Measurements from ENCODE around the gene LDB2.
"Not testable (repeated sequence)": the region's sequence is repeated elsewhere in the genome, so short reads cannot be mapped to it uniquely, and the experiment has no call there.

LDB2 gene

GRCh38 chr4:16628835-16629234 lies 269.6 kb downstream of the LDB2 start:
- not testable (repeated sequence) for DNase-seq

GRCh38 chr4:16627999-16628398 lies 270.4 kb downstream of the LDB2 start:
- DNase-seq: peak; percentile 96

- peak; percentile 96 for DNase-seq
Measured at GRCh38 chr4:16626945-16627344, 271.5 kb downstream of the LDB2 start.

- no peak for DNase-seq
Measured at GRCh38 chr4:16622826-16623225, 275.6 kb downstream of the LDB2 start.

- no peak for DNase-seq
Measured at GRCh38 chr4:16617435-16617834, 281.0 kb downstream of the LDB2 start.

DNA sequence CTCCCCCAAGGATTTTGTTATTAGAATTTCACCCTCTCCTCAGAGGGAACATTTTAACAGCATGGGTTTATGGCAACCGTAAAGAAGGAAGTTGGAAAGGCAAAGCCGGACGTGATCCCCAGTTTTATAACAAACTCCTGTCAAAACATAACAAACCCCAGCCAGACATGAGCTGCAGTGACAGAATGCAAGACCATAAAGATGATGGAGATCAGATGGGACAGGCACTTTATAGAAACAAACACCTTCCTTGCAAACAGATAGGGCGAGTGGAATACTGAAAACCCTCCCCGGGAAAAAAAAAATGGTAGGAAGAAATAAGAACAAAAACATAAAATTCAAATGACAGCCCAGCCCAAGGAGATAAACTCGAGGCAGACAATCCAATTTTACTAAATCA lies 281.4 kb downstream of the LDB2 start:
- no peak for DNase-seq

DNA sequence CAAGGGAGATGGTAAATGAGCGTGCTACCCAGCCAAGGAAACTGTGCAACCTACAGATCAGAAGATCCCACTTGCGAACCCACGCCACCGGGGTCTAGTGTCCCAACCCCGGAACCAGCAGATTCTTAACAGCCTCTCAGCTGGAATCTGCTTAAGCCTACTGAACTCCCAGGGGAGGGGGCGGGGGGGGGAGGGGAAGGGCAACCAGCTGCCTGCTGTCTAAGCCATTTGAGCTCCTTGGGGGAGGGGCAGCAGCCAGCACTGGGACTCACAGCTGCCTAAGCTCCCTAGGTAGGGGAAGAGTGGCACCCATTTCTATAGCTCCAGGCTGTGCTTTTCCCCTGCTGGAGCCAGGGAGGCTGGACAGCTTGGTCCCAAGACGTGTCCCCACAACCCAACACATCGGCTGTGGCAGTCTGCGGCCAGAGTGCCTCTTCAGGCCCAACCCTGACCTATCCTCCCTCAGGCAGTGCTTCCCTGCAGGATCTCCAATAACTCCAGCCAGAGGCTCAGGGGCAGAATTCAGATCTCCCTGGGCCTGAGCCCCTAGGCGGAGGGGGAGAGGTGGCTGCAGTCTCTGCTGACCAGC lies 289.2 kb downstream of the LDB2 start:
- DNase-seq: no peak

DNA sequence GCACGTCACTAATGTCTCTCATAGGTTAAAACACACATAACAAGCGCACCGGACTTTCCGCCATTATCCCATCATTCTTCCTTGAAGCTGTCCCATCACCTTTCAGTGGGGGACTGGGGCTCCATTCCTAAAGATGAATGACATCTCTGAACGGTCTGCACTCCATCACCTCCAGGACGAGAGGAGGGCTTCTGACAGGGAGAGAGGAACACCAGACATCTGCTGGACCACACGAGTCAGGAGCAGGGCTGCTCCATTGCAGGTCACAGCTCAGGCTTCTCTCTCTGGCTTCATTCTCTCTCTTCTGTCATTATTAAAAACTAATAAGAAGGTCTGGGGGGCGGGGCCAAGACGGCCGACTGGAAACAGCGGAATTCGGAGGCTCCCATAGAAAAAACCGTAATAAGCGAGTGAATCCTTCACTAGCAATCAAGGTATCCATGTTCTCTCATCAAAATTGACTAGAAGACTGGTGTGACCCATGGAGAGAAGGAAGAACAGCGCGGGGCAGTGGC lies 289.8 kb downstream of the LDB2 start:
- no peak for DNase-seq

DNA sequence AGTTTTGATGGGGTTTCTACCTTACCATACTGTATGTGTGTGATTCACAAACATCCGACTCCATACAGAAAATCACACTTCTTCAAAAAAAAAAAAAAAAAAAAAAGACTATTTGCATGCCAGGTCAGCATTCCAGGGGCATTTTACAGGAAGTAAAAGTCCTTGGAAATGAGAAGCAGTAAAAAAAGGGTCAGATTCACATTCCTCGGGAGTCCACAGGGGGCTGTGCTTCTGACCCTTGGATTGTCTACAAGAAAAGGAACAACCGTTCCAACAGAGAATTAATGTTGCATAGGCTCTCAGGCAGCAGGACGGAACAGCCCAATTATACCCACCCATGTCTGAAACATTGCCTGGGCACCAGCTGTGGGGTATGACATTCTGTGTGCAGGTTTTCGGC lies 290.3 kb downstream of the LDB2 start:
- peak; percentile 54 for DNase-seq

DNA sequence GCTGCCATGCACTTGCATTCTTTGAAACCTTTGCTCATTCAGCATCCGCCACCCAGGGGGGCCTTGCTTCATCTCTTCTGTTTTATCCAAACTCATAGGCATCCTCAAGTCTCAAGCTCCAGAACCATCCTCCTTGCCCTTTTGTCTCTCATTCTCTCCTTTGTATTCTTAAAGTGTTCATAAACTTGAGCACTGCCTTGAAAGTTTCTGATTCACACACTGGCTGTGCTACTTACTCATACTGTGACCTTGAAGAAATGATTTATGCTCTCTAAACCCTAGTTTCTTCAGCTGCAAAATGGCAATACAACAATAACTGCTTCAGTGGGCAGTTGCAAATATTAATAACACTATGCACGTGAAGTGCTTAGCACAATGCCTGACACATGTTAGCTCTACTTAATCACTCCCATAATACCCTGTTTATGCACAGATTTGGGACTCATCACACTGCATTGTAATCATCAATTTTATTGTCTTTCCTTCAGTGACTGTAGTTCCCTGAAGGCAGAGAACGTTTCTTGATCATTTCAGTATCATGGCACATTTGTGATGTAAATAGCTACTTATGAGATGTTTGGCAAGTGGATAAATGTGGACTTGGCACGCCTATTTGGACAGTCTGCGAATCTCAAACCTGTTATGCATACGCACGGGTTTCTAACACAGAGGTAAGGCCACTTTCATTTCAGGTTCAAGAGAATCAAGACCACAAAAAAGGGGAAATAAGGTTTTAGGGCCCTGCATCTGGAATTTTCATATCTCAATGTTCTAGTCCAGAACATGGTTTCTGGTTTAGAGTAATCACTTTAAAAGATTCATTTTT lies 291.0 kb downstream of the LDB2 start:
- no peak for DNase-seq

DNA sequence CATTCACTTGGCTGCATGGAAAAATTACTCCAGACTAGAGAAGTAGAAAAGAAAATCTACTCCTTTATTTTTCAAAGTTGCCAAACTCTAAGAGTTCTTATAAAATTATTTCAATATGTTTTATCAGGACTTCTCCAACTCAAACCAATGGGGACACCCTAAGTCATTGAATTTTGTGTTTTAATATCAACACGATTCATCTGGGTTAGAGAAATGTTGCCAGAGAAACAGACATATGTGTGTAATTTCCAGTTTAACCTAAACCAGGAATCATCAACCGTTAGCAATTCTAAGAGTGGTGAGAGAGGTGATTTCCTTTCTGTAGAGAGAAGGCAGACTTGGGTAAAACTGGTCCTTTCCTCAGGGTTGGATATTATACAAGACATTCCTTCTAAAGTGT lies 291.8 kb downstream of the LDB2 start:
- no peak for DNase-seq

- DNase-seq: no peak
Measured at GRCh38 chr4:16603178-16603577, 295.3 kb downstream of the LDB2 start.

DNA sequence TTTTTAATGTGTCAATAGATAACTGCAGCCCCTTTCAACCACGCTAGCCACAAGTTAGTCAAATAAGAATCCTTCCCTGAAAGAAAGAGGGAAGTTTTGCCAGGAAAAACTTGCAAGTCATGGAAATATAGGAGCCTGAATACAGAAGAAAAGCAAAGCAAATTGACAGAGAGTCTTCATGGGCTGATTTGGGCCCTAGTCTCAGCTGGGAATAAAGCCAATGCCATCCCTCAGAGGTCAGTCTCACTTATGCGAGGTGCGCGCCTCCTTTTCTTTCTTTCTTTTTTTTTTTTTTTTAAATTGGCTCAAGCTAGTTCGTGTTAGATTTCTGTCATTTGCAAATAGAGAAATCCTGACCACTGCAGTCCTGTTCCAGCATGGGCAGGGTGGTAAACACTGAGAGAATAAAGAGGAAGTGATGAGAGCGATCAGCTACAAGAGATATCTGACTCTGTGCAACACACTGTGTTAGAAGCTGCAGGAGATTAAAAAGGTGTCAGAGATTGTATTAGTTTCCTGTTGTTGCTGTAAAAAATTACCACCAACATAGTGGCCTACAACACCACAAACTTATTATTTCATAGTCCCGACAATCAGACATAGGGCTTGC lies 299.7 kb downstream of the LDB2 start:
- DNase-seq: no peak

- peak; percentile 69 for DNase-seq
Measured at GRCh38 chr4:16597845-16598596, 300.4 kb downstream of the LDB2 start.

- no peak for DNase-seq
Measured at GRCh38 chr4:16597443-16597842, 301.0 kb downstream of the LDB2 start.

DNA sequence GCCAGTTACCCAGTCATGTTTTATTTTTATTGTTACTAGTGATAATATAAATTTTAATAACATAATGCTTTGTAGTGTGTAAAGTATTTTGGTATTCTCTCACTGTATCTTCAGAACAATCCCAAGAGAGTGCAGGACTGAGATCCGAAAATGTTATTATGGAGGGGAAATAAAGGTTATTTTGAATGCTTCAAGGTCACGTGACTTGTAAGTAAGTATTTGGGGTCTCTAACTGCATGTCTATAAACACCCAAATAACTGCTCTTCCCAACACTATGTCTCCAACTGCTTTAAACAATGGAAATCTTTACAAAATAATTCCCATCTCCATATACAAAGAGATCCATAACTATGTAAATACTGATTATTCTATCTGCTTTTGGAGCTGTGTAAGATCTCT lies 302.2 kb downstream of the LDB2 start:
- DNase-seq: no peak

- DNase-seq: no peak
Measured at GRCh38 chr4:16594128-16594527, 304.3 kb downstream of the LDB2 start.

DNA sequence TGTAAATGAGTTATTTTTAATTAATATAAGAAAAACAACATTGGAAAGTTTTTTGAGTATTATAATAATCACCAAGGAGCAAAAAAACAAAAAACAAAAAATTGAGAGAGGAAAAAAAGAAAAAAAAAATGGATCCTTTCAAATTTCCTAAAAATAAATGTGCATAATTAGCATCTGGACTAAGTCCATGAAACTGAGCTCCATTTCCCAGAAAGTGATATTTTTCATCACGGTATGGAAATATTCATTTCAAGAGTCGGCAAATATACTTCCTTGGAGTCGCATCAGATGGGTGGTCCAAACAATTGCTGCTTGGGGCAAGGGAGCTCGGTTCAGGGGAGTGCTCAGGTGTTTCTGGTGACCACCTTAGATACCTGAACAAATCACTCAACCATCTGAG lies 305.1 kb downstream of the LDB2 start:
- no peak for DNase-seq

- no peak for DNase-seq
Measured at GRCh38 chr4:16591272-16591826, 307.1 kb downstream of the LDB2 start.

DNA sequence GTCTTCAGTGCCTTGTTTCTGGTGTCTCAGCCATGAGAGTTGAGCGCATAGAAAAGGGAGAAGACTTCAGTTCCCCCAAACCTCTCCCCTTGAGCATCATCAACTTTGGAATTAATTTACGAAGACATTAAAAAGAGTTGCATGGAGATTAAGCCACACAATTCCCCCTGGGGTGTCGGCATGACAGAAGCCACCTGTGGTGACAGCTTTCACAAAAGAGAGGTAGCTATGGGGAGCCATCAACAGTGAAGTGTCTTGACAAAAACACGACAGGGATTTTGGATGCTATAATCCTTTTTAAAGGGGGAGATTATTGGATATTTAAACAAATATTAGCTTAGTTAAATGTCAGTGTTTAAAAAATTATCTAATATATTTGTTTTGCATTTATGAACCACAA lies 307.6 kb downstream of the LDB2 start:
- DNase-seq: no peak

- no peak for DNase-seq
Measured at GRCh38 chr4:16588651-16589050, 309.8 kb downstream of the LDB2 start.

DNA sequence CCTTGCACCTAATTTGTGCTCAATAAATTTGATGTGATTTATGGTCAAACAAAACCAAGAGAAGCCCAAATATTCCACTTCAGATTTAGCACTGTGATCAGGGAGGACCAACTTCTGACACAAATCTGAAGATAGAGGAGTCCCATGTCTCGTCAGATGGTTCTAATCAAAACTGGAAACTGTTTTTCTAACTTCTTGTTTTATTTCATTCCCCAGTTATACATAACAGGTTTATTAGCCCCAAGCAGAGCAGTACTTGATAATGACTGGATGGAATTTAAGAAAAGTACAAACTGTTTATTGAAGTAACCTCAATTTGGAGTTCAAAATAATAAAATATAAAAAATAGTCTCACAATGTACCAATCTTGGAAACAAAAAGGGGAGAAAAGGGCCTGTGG lies 310.3 kb downstream of the LDB2 start:
- no peak for DNase-seq

- DNase-seq: no peak
Measured at GRCh38 chr4:16585053-16585452, 313.4 kb downstream of the LDB2 start.

Data from fibroblast of skin of right biceps (primary cell).